SK-N-SH treated with all-trans-retinoic acid at 6 μM for 48 hours (cell line): ENCODE measurements around the gene TTL.
A peak's percentile ranks its signal among the peaks of the same experiment; 100 is the strongest.

Source experiments
- ATAC-seq: fragments of 200-7000 bp; cut with Tn5 transposase; 3 replicates; pipeline ENCODE4 v1.9.1; 2020; ENCODE audit warnings: mild to moderate bottlenecking, moderate library complexity
- ARNTL ChIP-seq: fragments of 450-650 bp; formaldehyde crosslinking; IDR thresholded peaks from 2 replicates; pipeline ENCODE4 v1.5.0; 2020; ENCODE audit warnings: low read depth, mild to moderate bottlenecking, moderate library complexity, borderline replicate concordance
- BACH2 ChIP-seq: fragments of 250-450 bp; sonication (Bioruptor Pico); IDR thresholded peaks from 2 replicates; pipeline ENCODE4 v1.9.0; 2021; ENCODE audit warnings: mild to moderate bottlenecking, borderline replicate concordance
- CSDC2 ChIP-seq: fragments of 250-450 bp; sonication (Bioruptor Pico); IDR thresholded peaks from 2 replicates; pipeline ENCODE4 v1.5.0; 2020; ENCODE audit warnings: mild to moderate bottlenecking, moderate library complexity
- ESRRG ChIP-seq: fragments of 250-450 bp; sonication (Bioruptor Pico); IDR thresholded peaks from 2 replicates; pipeline ENCODE4 v1.6.1; 2021; ENCODE audit warnings: mild to moderate bottlenecking
- GLIS3 ChIP-seq: fragments of 250-450 bp; sonication (Bioruptor Pico); IDR thresholded peaks from 2 replicates; pipeline ENCODE4 v1.5.0; 2020; ENCODE audit warnings: mild to moderate bottlenecking, moderate library complexity
- ISL1 ChIP-seq: fragments of 250-450 bp; sonication (Bioruptor Pico); IDR thresholded peaks from 2 replicates; pipeline ENCODE4 v2.1.2; 2022; ENCODE audit warnings: mild to moderate bottlenecking, moderate library complexity
- OSR1 ChIP-seq: fragments of 250-450 bp; sonication (Bioruptor Pico); IDR thresholded peaks from 2 replicates; pipeline ENCODE4 v1.8.0; 2022; ENCODE audit warnings: moderate library complexity, mild to moderate bottlenecking, inconsistent platforms
- PPARA ChIP-seq: fragments of 250-450 bp; sonication (Bioruptor Pico); IDR thresholded peaks from 2 replicates; pipeline ENCODE4 v1.5.0; 2020; ENCODE audit warnings: mild to moderate bottlenecking, borderline replicate concordance
- RARB ChIP-seq: fragments of 250-450 bp; sonication (Bioruptor Pico); IDR thresholded peaks from 2 replicates; pipeline ENCODE4 v1.8.0; 2021; ENCODE audit warnings: mild to moderate bottlenecking, moderate library complexity
- SNAI2 ChIP-seq: fragments of 250-450 bp; sonication (Bioruptor Pico); IDR thresholded peaks from 2 replicates; pipeline ENCODE4 v1.5.0; 2020; ENCODE audit warnings: mild to moderate bottlenecking, moderate library complexity
- TCF4 ChIP-seq: fragments of 250-450 bp; sonication (Bioruptor Pico); IDR thresholded peaks from 2 replicates; pipeline ENCODE4 v1.8.0; 2021; ENCODE audit warnings: mild to moderate bottlenecking, moderate library complexity, borderline replicate concordance
- ZC3H10 ChIP-seq: fragments of 250-450 bp; sonication (Bioruptor Pico); IDR thresholded peaks from 2 replicates; pipeline ENCODE4 v1.5.1; 2021; ENCODE audit warnings: mild to moderate bottlenecking, moderate library complexity
- ZFP3 ChIP-seq: fragments of 250-450 bp; sonication (Bioruptor Pico); IDR thresholded peaks from 2 replicates; pipeline ENCODE4 v1.5.0; 2020; ENCODE audit warnings: mild to moderate bottlenecking, moderate library complexity
- ZFP30 ChIP-seq: fragments of 450-650 bp; formaldehyde crosslinking; IDR thresholded peaks from 2 replicates; pipeline ENCODE4 v1.5.0; 2022; ENCODE audit warnings: mild to moderate bottlenecking, moderate library complexity
- ZNF565 ChIP-seq: fragments of 450-650 bp; formaldehyde crosslinking; conservative IDR thresholded peaks from 2 replicates; pipeline ENCODE4 v1.5.0; 2020; ENCODE audit warnings: low read depth, mild to moderate bottlenecking, moderate library complexity
- ZNF70 ChIP-seq: fragments of 450-650 bp; formaldehyde crosslinking; IDR thresholded peaks from 2 replicates; pipeline ENCODE4 v1.5.0; 2020; ENCODE audit warnings: mild to moderate bottlenecking, moderate library complexity
- ZNF8 ChIP-seq: fragments of 450-650 bp; formaldehyde crosslinking; IDR thresholded peaks from 2 replicates; pipeline ENCODE4 v1.5.0; 2020; ENCODE audit warnings: mild to moderate bottlenecking, moderate library complexity
- TF ChIP-seq, protein P1 (sequence below): fragments of 250-450 bp; sonication (Bioruptor Pico); IDR thresholded peaks from 2 replicates; pipeline ENCODE4 v1.5.0; 2020; ENCODE audit warnings: mild to moderate bottlenecking, moderate library complexity
- TF ChIP-seq, protein P2 (sequence below): fragments of 250-450 bp; sonication (Bioruptor Pico); IDR thresholded peaks from 2 replicates; pipeline ENCODE4 v1.8.0; 2021; ENCODE audit warnings: low read depth, mild to moderate bottlenecking, moderate library complexity, borderline replicate concordance
- TF ChIP-seq, protein P3 (sequence below): fragments of 250-450 bp; sonication (Bioruptor Pico); IDR thresholded peaks from 2 replicates; pipeline ENCODE4 v1.8.0; 2020; ENCODE audit warnings: mild to moderate bottlenecking, moderate library complexity, borderline replicate concordance

TTL gene

DNA sequence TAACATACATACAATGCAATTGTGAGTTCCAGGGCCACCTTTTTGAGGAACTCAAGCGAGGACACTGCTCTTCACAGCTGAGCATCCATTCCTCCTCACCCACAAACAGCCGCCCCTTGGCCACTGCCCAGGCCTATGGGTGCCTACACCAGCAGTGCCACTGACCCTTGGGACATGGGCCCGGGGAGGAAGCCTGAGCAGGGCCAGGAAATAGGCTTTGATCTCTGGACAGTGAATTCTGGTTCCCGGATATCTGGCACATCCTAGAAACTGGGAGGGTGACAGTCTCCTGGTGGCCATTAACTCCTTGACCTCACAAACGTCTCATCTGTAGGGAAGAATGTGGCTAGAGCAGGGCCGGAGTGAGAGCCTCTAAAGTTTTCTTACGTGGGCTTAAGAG lies 5.5 kb upstream of the TTL start (continued):
- TF ChIP-seq ZFP3 (CRISPR knock-in tag): no peak
- no peak for TF ChIP-seq BACH2 (CRISPR knock-in tag)
- no peak for TF ChIP-seq ESRRG (CRISPR knock-in tag)
- TF ChIP-seq ZFP30 (CRISPR knock-in tag): no peak
- TF ChIP-seq TCF4 (CRISPR knock-in tag): no peak
- no peak for TF ChIP-seq OSR1 (CRISPR knock-in tag)
- no peak for TF ChIP-seq ISL1

DNA sequence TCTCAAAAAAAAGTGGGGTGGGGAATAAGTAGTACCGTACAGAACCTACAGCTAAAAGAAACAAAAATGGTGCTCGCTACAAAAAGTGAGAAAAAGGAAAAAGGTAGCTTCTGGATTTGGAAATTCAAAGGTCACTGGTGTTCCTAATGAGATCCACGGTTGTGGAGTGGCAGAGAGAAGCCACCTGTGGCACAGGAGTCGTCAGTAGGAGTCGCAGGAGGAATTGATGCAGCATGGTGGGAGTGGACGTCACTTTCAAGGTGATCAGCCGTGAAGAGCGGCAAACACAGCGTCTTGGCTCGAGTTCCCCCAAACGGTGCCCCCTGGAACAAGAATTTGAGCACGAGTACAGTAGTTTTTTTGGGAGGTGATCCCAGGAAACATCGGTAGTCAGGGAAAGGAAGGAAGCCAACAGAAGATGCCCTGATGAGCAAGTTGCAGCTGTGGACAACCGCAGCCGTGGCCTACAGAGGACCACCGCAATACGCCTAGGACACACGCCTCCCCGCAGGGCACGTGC lies 1.4 kb upstream of the TTL start:
- TF ChIP-seq GLIS3 (CRISPR knock-in tag): no peak
- no peak for TF ChIP-seq RARB
- TF ChIP-seq CSDC2 (CRISPR knock-in tag): no peak
- TF ChIP-seq, protein P1, sequence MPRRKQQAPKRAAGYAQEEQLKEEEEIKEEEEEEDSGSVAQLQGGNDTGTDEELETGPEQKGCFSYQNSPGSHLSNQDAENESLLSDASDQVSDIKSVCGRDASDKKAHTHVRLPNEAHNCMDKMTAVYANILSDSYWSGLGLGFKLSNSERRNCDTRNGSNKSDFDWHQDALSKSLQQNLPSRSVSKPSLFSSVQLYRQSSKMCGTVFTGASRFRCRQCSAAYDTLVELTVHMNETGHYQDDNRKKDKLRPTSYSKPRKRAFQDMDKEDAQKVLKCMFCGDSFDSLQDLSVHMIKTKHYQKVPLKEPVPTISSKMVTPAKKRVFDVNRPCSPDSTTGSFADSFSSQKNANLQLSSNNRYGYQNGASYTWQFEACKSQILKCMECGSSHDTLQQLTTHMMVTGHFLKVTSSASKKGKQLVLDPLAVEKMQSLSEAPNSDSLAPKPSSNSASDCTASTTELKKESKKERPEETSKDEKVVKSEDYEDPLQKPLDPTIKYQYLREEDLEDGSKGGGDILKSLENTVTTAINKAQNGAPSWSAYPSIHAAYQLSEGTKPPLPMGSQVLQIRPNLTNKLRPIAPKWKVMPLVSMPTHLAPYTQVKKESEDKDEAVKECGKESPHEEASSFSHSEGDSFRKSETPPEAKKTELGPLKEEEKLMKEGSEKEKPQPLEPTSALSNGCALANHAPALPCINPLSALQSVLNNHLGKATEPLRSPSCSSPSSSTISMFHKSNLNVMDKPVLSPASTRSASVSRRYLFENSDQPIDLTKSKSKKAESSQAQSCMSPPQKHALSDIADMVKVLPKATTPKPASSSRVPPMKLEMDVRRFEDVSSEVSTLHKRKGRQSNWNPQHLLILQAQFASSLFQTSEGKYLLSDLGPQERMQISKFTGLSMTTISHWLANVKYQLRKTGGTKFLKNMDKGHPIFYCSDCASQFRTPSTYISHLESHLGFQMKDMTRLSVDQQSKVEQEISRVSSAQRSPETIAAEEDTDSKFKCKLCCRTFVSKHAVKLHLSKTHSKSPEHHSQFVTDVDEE (CRISPR knock-in tag): no peak
- TF ChIP-seq ZFP3 (CRISPR knock-in tag): no peak
- no peak for TF ChIP-seq BACH2 (CRISPR knock-in tag)
- no peak for TF ChIP-seq SNAI2 (CRISPR knock-in tag)
- no peak for TF ChIP-seq ISL1
- TF ChIP-seq, protein P2, sequence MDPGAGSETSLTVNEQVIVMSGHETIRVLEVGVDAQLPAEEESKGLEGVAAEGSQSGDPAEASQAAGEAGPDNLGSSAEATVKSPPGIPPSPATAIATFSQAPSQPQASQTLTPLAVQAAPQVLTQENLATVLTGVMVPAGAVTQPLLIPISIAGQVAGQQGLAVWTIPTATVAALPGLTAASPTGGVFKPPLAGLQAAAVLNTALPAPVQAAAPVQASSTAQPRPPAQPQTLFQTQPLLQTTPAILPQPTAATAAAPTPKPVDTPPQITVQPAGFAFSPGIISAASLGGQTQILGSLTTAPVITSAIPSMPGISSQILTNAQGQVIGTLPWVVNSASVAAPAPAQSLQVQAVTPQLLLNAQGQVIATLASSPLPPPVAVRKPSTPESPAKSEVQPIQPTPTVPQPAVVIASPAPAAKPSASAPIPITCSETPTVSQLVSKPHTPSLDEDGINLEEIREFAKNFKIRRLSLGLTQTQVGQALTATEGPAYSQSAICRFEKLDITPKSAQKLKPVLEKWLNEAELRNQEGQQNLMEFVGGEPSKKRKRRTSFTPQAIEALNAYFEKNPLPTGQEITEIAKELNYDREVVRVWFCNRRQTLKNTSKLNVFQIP (CRISPR knock-in tag): no peak
- no peak for TF ChIP-seq OSR1 (CRISPR knock-in tag)
- TF ChIP-seq PPARA: no peak
- TF ChIP-seq ZNF565 (CRISPR knock-in tag): no peak
- TF ChIP-seq, all 23 proteins: peak for 0
- peak; percentile 11; the same call in 2 of the 3 replicates for ATAC-seq

DNA sequence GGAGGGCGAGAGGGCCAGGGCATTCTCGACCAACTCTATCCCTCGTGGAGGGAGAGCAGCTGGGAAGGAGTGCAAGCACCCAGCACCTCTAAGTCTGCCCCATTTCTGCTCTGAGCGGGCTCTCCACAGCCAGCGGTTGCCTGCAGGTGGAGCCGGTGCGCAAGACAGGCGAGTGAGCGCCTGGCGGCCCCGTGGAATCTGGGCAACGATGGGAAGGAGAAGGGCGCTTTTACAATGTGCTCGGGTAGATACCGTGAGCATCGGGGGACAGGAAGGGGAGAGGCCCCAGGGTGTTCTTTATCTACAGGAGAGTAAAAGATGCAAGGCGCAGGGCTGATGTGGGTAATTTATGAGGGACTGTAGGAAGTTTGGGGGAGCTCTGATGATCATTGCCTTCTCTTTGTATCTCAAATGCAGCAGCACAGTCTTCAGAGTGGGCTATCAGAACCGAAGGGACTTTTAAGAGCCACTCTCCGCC lies 867 bp upstream of the TTL start:
- ATAC-seq: peak; percentile 92
- TF ChIP-seq ARNTL (CRISPR knock-in tag): 0 out of 2 replicates have a peak, but pooled peaks have one; percentile 9
- TF ChIP-seq, protein P3, sequence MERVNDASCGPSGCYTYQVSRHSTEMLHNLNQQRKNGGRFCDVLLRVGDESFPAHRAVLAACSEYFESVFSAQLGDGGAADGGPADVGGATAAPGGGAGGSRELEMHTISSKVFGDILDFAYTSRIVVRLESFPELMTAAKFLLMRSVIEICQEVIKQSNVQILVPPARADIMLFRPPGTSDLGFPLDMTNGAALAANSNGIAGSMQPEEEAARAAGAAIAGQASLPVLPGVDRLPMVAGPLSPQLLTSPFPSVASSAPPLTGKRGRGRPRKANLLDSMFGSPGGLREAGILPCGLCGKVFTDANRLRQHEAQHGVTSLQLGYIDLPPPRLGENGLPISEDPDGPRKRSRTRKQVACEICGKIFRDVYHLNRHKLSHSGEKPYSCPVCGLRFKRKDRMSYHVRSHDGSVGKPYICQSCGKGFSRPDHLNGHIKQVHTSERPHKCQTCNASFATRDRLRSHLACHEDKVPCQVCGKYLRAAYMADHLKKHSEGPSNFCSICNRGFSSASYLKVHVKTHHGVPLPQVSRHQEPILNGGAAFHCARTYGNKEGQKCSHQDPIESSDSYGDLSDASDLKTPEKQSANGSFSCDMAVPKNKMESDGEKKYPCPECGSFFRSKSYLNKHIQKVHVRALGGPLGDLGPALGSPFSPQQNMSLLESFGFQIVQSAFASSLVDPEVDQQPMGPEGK (CRISPR knock-in tag): no peak
- TF ChIP-seq, all 23 proteins: peak for 1

DNA sequence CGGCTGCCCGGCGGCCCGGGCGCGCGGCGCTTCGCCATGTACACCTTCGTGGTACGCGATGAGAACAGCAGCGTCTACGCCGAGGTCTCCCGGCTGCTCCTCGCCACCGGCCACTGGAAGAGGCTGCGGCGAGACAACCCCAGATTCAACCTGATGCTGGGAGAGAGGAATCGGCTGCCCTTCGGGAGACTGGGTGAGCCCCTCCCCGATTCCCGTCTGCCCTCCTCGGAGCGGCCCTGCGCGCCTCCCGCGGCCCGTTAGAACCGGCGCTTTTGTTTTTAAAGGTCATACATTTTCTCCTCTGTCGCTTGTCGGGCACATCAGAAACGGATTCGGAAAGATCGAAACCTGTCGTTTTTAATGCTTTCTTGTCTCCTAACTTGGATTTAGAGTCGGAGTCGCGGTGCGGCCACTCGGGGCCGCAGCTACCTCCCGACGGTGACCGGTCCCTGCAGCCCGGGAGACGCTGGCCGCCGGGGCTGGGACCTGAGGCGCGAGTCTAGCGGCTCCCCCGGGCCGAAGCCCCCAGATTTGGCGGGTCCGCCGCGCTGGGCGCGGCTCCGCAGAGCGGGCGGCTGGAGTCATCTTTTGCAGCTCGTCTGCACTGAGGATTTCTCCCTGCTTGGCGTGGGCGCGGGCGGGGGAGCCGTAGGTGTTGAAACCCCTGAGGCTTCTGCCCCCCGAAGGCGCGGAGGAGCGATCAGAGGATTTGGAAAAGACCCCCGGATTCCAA lies 519 bp downstream of the TTL start:
- no peak for TF ChIP-seq PPARA
- TF ChIP-seq ZNF8: no peak
- no peak for TF ChIP-seq ZNF70 (CRISPR knock-in tag)
- no peak for TF ChIP-seq ZFP3 (CRISPR knock-in tag)
- TF ChIP-seq, protein P2 (CRISPR knock-in tag): no peak
- TF ChIP-seq ZC3H10 (CRISPR knock-in tag): no peak
- peak; percentile 15 for ATAC-seq
